ENCODE data around the gene SUCLG2.

- TF ChIP-seq CTCF (conservative IDR thresholded peaks at IDR 0.05; ENCODE audit: low read length) (no peak), EZH2phosphoT487 (IDR thresholded peaks at IDR 0.05; ENCODE audit: borderline replicate concordance, low read depth, low read length) (no peak)
Observed at GRCh38 chr3:67567893-67568292, 86.5 kb downstream of the SUCLG2 start.

All from OCI-LY7 (cell line).